Rectal smooth muscle tissue (tissue), 1 donor: ENCODE data around the gene CDK5RAP2.

Experiments
- H3K27ac ChIP-seq: one replicate; pipeline ENCODE4 v1.7.0; 2013; ENCODE audit warnings: low read depth, low read length, inconsistent platforms
- H3K27me3 ChIP-seq: one replicate; pipeline ENCODE4 v1.7.0; 2013; ENCODE audit warnings: low read length; ENCODE audit not compliant: control insufficient read depth, insufficient read depth
- H3K36me3 ChIP-seq: one replicate; pipeline ENCODE4 v1.7.0; 2013; ENCODE audit warnings: low read length; ENCODE audit not compliant: control insufficient read depth, insufficient read depth
- H3K4me1 ChIP-seq: one replicate; pipeline ENCODE4 v1.7.0; 2013; ENCODE audit warnings: low read length; ENCODE audit not compliant: control insufficient read depth, insufficient read depth
- H3K4me3 ChIP-seq: one replicate; pipeline ENCODE4 v1.7.0; 2013; ENCODE audit warnings: low read length
- H3K9ac ChIP-seq: one replicate; pipeline ENCODE4 v1.7.0; 2013; ENCODE audit warnings: low read length

The CDK5RAP2 gene

DNA sequence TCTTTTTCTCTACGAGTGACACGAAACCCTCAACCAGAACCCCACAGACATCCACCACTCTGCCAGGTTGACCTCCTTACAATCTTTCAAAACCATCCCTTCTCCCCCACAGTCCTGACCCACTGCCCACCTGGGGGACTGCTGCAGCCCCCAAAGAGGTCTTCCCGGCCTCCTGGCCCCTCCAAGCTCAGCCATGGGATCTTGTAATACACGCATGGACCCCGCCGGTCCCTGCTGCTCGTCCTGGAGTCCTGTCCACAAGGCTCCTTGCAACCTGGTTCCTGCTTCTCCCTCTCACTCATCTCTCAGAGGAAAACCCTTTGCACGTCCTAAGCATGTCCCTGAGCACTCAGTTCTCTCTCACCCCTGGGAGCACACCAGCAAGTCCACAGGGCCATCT is 187.3 kb downstream of the CDK5RAP2 start:
- peaks cover 24% of the 10 kb centered on the region for H3K36me3 ChIP-seq
- no peak overlapping the region for H3K27ac ChIP-seq
- no peaks in the 10 kb centered on the region for H3K27me3 ChIP-seq
- no peak overlapping the region for H3K4me3 ChIP-seq
- no peaks in the 10 kb centered on the region for H3K4me1 ChIP-seq
- H3K9ac ChIP-seq, result no peak overlapping the region

- H3K36me3 ChIP-seq, result peaks cover 23% of the 10 kb centered on the region
- no peaks in the 10 kb centered on the region for H3K4me1 ChIP-seq
These were observed 187.7 kb downstream of the CDK5RAP2 start for GRCh38 chr9:120392245-120392644.

GRCh38 chr9:120391691-120392090 is 188.3 kb downstream of the CDK5RAP2 start:
- Histone ChIP-seq H3K36me3 (peaks cover 23% of the 10 kb centered on the region), H3K27ac (no peak overlapping the region)

More at GRCh38 chr9:120392245-120392644, 187.7 kb downstream of the CDK5RAP2 start:
- Histone ChIP-seq H3K27me3 (no peaks in the 10 kb centered on the region), H3K9ac (no peak overlapping the region), H3K4me3 (no peak overlapping the region), H3K27ac (no peak overlapping the region)

GRCh38 chr9:120390637-120391190 is 189.3 kb downstream of the CDK5RAP2 start:
- H3K27ac ChIP-seq, result no peak overlapping the region
- no peak overlapping the region for H3K4me3 ChIP-seq
- H3K4me1 ChIP-seq, result no peaks in the 10 kb centered on the region
- no peak overlapping the region for H3K9ac ChIP-seq
- H3K36me3 ChIP-seq, result peaks cover 23% of the 10 kb centered on the region
- no peaks in the 10 kb centered on the region for H3K27me3 ChIP-seq

More at GRCh38 chr9:120391691-120392090, 188.3 kb downstream of the CDK5RAP2 start:
- no peaks in the 10 kb centered on the region for H3K27me3 ChIP-seq
- no peak overlapping the region for H3K9ac ChIP-seq
- H3K4me3 ChIP-seq, result no peak overlapping the region
- no peaks in the 10 kb centered on the region for H3K4me1 ChIP-seq

DNA sequence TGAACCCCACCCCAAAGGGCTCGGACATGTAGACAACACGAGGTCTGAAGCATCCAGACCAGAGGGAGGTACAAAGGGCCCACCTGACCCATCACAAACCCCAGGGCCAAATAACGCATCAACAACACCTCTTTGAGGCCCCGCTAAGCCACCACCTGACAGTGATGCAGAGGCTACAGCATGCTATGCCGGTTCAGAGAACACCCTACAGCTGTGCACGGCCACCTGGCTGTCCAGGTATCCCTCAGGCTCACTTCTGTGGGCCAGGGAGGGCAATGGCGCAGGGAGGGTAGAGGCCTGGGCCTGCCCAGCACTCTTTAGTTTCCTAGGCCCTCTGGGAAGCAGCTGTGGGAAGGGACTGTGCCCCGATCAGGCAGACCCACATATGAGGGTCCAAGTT is 190.1 kb downstream of the CDK5RAP2 start:
- peaks cover 23% of the 10 kb centered on the region for H3K36me3 ChIP-seq
- H3K27me3 ChIP-seq, result no peaks in the 10 kb centered on the region
- no peak overlapping the region for H3K4me3 ChIP-seq
- no peaks in the 10 kb centered on the region for H3K4me1 ChIP-seq
- H3K9ac ChIP-seq, result no peak overlapping the region
- no peak overlapping the region for H3K27ac ChIP-seq

DNA sequence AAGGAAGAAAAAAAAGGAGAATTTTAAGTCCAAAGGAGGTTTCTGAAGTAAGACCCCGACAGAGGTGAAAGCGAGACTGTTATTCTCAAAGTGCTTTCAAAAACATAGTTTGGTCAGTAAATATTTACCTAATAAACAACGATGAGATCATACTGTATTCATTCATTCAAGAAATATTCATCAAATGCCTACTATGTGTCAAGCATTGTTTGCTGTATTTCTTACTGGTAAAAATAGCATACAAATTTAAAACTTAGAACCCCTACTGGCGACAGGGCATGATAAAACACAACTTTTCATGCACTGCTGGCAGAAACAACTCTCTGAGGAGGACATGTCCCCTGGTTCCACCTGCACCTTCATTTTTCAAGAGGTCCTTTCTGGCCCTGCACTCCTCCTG is 190.7 kb downstream of the CDK5RAP2 start:
- H3K36me3 ChIP-seq, result peaks cover 23% of the 10 kb centered on the region

GRCh38 chr9:120388003-120388855 is 191.7 kb downstream of the CDK5RAP2 start:
- Histone ChIP-seq H3K36me3 (peaks cover 20% of the 10 kb centered on the region), H3K4me3 (no peak overlapping the region), H3K27ac (no peak overlapping the region)

More for the DNA sequence above, 190.7 kb downstream of the CDK5RAP2 start:
- H3K4me3 ChIP-seq, result no peak overlapping the region
- no peaks in the 10 kb centered on the region for H3K27me3 ChIP-seq
- H3K9ac ChIP-seq, result no peak overlapping the region
- H3K4me1 ChIP-seq, result no peaks in the 10 kb centered on the region
- no peak overlapping the region for H3K27ac ChIP-seq

GRCh38 chr9:120387257-120388002 is 192.5 kb downstream of the CDK5RAP2 start:
- Histone ChIP-seq H3K4me3 (no peak overlapping the region), H3K9ac (no peak overlapping the region), H3K36me3 (peaks cover 14% of the 10 kb centered on the region), H3K27me3 (no peaks in the 10 kb centered on the region), H3K27ac (no peak overlapping the region), H3K4me1 (no peaks in the 10 kb centered on the region)

More at GRCh38 chr9:120388003-120388855, 191.7 kb downstream of the CDK5RAP2 start:
- H3K9ac ChIP-seq, result no peak overlapping the region
- no peaks in the 10 kb centered on the region for H3K27me3 ChIP-seq
- H3K4me1 ChIP-seq, result no peaks in the 10 kb centered on the region

GRCh38 chr9:120386390-120387131 is 193.4 kb downstream of the CDK5RAP2 start:
- Histone ChIP-seq H3K4me3 (no peak overlapping the region), H3K27ac (no peak overlapping the region), H3K9ac (no peak overlapping the region), H3K36me3 (peaks cover 12% of the 10 kb centered on the region), H3K4me1 (no peaks in the 10 kb centered on the region), H3K27me3 (no peaks in the 10 kb centered on the region)

- H3K4me3 ChIP-seq, result no peak overlapping the region
- peaks cover 4% of the 10 kb centered on the region for H3K36me3 ChIP-seq
- no peaks in the 10 kb centered on the region for H3K4me1 ChIP-seq
- no peak overlapping the region for H3K27ac ChIP-seq
- no peak overlapping the region for H3K9ac ChIP-seq
- H3K27me3 ChIP-seq, result no peaks in the 10 kb centered on the region
These were observed 194.2 kb downstream of the CDK5RAP2 start for GRCh38 chr9:120385606-120386389.

- H3K4me3 ChIP-seq, result no peak overlapping the region
- H3K9ac ChIP-seq, result no peak overlapping the region
- H3K4me1 ChIP-seq, result no peaks in the 10 kb centered on the region
- H3K36me3 ChIP-seq, result peaks cover 4% of the 10 kb centered on the region
- H3K27ac ChIP-seq, result no peak overlapping the region
- H3K27me3 ChIP-seq, result no peaks in the 10 kb centered on the region
These were observed 195.1 kb downstream of the CDK5RAP2 start for GRCh38 chr9:120384925-120385272.
